Measurements from ENCODE around the gene FCER2.

The FCER2 gene

DNA sequence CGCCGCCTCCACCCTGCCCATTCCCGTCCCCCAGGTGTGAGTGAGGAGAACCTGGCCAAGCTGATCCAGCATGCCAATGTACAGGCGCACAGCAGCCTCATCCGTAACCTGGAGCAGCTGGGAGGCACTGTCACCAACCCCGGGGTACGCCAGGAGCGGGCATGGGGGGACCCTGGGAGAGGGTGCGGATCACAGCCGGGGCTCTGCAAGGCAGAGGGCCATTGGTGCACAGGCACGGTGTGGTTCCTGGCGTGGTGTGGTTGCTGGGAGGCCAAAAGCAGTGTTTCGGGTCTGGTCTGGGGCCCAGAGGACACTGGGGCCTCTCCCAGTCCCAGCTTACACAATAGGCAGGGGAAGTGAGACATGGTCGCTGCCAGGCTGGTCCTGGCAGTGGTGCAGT lies 56.8 kb downstream of the FCER2 start:
- peak; percentile 32 to 69 for DNase-seq

- DNase-seq, result no peak
Observed at GRCh38 chr19:7644550-7644877, 57.4 kb downstream of the FCER2 start.

GRCh38 chr19:7643629-7644549 lies 58.0 kb downstream of the FCER2 start:
- DNase-seq, result peak; percentile 35 to 36

DNA sequence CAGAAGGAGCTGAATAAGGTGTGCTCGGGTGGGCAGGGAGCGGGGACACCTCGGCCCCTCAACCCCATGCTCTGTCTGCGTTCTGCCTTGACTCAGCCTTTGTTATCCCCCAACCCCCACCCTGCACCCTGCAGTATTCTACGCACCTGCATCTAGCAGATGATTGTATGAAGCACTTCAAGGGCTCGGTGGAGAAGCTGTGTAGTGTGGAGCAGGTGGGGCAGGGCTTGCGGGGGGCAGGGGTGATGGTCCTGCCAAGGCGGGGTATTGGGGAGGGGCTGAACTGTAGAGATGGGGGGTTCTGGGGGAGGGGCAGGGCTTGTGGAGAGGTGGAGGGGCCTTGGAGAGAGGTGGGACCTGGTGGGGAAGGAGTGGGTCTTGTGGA lies 58.9 kb downstream of the FCER2 start:
- DNase-seq, result no peak

- no peak for DNase-seq
Observed at GRCh38 chr19:7642295-7643030, 59.5 kb downstream of the FCER2 start.

DNA sequence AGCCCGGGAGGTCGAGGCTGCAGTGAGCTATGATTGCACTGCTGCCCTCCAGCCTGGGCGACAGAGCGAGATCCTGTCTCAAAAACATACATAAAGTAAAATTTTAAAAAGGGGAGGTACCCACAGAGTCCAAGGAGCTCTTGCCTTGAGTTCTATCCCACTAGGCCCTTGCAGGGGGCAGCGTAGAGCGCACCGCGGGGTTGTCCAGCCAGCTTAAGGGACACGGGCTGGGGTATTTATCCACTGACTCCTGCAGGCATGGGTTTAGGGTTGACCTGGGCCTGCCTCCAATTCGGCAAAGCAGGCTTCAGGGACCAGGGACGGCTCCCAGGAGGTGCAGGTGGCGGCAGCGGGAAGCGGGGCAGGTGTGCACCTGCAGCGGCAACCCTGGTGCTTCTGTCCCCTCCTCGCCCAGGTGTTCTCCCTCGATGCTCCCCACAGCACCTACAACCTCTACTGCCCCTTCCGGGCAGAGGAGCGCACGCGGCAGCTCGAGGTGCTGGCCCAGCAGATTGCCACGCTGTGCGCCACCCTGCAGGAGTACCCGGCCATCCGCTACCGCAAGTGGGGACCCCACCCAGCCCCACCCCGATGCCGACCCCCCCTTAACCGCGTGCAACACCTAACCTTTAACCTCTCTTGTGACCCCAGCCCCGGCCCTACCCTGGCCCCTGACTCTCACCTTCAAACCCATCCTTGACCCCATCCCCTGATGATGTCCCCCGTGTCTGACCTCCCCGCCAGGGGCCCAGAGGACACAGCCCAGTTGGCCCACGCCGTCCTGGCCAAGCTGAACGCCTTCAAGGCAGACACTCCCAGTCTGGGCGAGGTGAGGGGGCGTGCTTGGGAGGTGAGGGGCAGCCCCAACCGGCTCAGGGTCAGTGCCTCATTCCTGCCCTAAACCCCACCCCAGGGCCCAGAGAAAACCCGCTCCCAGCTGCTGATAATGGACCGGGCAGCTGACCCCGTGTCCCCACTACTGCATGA lies 60.3 kb downstream of the FCER2 start:
- DNase-seq, result no peak

- DNase-seq, result no peak
Observed at GRCh38 chr19:7640803-7641202, 61.1 kb downstream of the FCER2 start.

- DNase-seq, result no peak
Observed at GRCh38 chr19:7639863-7640348, 62.0 kb downstream of the FCER2 start.

- no peak for DNase-seq
Observed at GRCh38 chr19:7638802-7639465, 63.0 kb downstream of the FCER2 start.

All from inflammatory macrophage treated with lipopolysaccharide for 1 hour (primary cell).